B cell (primary cell): ENCODE results near the gene TTLL8.

Experiments
- EZH2 ChIP-seq: IDR thresholded peaks from 2 replicates; pipeline ENCODE4 v1.6.1; 2012; ENCODE audit warnings: borderline replicate concordance, low read depth, mild to moderate bottlenecking, moderate library complexity, low read length; ENCODE audit not compliant: insufficient read depth, poor library complexity, severe bottlenecking
- TF ChIP-seq, protein P1 (sequence below): fragments of 200-600 bp; IDR thresholded peaks from one replicate; pipeline ENCODE4 v1.8.0; 2022; ENCODE audit warnings: antibody characterized with exemption, mild to moderate bottlenecking

DNA sequence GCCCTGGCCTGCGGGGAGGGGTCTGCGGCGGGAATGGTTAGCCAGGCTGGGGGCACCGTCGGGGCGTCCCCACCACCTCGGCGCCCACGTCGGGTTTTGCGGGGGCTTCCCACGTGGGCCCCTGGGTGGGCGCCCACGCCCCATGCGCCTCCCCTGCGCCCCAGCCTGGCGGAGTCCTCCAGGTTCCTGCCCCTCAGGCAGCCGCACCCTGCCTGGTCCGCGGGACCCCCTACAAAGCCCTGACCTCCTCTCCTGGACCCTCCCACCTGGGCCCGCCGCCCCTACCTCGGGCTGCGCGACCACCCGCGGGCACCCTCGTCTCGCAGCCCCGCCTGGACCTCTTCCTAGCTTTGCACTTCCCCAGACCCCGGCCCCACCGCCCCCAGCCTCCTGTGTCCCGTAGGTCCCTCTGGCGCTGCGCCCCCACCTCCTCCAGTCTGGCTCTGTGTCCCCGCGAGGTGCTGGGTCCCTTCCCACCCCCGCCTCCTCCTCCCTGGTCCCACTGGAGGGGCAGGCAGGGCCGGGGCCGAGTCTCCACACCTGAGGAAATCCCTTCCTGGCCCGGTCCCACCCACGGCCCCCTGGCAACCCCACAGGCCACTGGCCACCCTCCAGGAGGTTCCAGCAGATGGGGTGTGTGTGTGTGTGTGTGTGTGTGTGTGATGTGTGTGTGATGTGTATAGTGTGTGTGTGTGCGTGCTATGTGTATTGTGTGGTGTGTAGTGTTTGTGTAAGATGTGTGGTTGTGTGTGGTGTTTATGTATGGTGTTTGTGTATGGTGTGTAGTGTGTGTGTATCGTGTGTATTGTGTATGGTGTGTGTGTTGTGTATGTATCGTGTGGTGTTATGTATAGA lies 85.7 kb downstream of the TTLL8 start:
- TF ChIP-seq, protein P1, sequence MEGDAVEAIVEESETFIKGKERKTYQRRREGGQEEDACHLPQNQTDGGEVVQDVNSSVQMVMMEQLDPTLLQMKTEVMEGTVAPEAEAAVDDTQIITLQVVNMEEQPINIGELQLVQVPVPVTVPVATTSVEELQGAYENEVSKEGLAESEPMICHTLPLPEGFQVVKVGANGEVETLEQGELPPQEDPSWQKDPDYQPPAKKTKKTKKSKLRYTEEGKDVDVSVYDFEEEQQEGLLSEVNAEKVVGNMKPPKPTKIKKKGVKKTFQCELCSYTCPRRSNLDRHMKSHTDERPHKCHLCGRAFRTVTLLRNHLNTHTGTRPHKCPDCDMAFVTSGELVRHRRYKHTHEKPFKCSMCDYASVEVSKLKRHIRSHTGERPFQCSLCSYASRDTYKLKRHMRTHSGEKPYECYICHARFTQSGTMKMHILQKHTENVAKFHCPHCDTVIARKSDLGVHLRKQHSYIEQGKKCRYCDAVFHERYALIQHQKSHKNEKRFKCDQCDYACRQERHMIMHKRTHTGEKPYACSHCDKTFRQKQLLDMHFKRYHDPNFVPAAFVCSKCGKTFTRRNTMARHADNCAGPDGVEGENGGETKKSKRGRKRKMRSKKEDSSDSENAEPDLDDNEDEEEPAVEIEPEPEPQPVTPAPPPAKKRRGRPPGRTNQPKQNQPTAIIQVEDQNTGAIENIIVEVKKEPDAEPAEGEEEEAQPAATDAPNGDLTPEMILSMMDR: no peak
- TF ChIP-seq EZH2: no peak
